Limb (tissue), 2 donors: Measurements from ENCODE around the gene POM121C.
"Not testable (repeated sequence)": the region's sequence is repeated elsewhere in the genome, so short reads cannot be mapped to it uniquely, and the experiment has no call there.

Experiments
- DNase-seq, 2 donors: peaks; one replicate each; pipeline ENCODE4 v3.0.0-alpha.2; 2016; ENCODE audit errors: extremely low spot score in 2 of 2

The POM121C gene

GRCh38 chr7:75485979-75486643 is at the start of gene POM121C:
Gene POM121C (minus strand): TSS chr7:75486299. CDS start chr7:75441496, 44,803 bp downstream.
- peak; percentile 86 to 91 for DNase-seq

GRCh38 chr7:75534727-75535307 is 48.7 kb upstream of the POM121C start:
- no peak for DNase-seq

DNA sequence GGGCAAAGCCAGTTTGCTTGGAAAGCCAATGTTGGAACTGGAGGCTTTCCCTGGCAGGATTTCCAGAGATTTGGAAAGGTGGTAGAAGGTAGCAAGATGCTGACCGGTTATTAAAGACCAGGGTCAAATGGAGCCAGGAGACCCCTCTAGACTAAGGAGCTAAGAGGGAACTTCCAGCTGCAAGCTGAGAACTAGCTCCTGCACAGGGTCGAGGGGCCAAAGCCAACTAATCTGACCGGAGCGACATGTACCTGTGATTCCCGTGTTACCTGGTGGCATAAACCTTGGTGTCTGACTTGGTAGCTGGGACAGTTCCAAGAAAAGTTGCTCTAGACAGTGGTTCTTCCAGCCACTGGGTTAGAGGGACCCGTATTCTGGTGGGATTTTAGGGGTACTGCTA is 47.8 kb upstream of the POM121C start:
- DNase-seq: no peak

GRCh38 chr7:75532639-75533038 is 46.5 kb upstream of the POM121C start:
- no peak for DNase-seq

GRCh38 chr7:75531359-75531821 is 45.3 kb upstream of the POM121C start:
- DNase-seq: no peak

DNA sequence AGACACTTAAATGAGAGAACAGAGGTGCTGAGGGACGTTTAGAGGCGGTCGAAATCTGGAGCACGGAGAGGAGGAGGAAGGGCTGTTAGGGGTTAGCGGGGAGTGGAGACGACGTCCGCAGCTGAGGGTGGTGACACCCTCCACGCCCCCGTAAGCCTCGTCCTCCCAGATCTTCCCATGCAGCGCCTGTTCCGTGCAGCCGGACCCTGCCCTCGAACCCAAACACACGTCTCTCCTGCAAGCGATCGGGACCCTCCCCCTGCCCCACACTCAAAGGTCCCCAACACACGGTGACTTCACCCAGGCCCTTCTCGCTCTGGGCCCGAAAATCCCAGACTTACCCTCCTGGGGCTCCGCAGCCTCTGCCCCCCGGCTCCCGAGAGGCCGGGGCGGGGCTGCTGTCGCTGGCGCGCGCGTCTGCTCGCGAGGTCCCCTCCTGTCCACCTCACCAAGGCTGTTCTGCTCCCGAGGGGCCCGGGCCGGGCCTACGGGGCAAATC is 41.2 kb upstream of the POM121C start:
- peak in 1 of 2 donors; percentile 41 for DNase-seq

- not testable (repeated sequence) for DNase-seq
Measured at GRCh38 chr7:75521727-75522126, 35.6 kb upstream of the POM121C start.

GRCh38 chr7:75518842-75519241 is 32.7 kb upstream of the POM121C start:
- not testable (repeated sequence) for DNase-seq

DNA sequence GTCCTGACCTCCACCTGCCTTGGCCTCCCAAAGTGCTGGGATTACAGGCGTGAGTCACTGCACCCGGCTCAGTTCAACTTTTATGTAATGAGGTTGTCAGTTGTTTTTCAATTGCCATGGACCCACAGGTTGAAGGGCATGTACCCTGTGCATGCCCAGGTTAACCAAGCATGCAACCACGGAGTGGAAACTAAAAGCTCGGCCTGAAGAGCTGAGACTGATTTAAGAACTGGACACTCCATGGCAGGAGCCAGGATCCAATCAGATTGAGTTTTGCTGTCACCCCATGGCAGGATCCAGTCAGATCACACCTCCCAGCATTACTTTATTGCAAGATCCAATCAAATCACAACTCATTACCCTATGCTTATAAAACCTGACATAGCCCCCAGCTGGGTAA is 22.9 kb upstream of the POM121C start:
- DNase-seq: not testable (repeated sequence)

DNA sequence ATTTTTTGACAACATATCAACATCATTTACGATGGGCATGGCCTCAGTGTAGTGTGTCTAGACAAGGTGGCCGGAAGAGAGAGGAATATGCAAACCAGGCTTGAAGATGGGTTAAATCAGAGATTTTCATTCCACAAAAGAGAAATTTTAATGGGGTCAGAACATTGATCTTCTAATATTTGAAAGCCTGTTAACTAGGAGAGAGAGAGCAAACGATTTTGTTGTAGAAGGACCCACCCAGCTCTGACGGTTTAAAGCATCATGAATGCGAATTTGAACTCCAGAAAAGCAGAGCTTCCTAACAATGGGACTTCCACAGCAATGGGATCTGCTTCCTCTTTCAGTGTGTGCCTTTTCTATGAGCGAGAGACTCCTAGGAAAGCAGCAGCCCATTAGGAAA is 5.9 kb upstream of the POM121C start, which contains the start of gene SPDYE5:
Gene SPDYE5, plus strand, starts transcription at position 301 of the 400 bp plus-strand sequence. CDS start 1,728 bp downstream, outside the sequence.
- DNase-seq: not testable (repeated sequence)

DNA sequence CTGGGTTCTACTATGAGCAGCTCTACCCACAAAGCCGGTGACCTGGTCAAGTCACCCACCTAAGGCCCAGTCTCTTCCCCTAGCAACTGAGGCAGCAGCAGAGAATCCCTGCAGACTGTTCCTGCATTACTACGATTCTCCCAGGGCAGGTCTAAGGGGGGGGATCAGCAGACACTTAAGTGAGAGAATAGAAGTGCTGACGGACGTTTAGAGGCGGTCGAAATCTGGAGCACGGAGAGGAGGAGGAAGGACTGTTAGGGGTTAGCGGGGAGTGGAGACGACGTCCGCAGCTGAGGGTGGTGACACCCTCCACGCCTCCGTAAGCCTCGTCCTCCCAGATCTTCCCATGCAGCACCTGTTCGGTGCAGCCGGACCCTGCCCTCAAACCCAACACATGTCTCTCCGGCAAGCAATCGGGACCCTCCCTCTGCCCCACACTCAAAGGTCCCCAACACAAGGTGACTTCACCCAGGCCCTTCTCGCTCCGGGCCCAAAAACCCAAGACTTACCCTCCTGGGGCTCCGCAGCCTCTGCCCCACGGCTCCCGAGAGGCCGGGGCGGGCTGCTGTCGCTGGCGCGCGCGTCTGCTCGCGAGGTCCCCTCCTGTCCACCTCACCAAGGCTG is 632 bp downstream of the POM121C start:
- DNase-seq: peak in 1 of 2 donors; percentile 35

DNA sequence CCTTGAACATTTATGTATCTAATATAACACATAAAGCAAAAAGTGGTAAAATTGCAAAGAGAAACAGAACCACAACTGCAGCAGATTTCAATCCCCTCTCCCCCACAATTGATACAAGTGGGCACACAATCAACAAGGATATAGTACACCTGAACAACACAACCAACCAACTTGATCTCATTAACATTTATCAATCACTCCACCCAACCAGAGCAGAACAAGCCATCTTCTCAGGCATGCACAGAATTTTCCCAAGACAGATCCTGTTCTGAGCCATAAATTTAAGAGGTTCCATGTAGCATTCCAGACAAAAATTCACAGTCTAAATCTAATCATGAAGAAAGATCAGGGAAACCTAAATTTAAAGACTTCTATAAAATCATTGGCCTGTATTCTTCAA is 5.8 kb downstream of the POM121C start:
- not testable (repeated sequence) for DNase-seq

GRCh38 chr7:75477457-75477856 is 8.6 kb downstream of the POM121C start:
- DNase-seq: not testable (repeated sequence)

DNA sequence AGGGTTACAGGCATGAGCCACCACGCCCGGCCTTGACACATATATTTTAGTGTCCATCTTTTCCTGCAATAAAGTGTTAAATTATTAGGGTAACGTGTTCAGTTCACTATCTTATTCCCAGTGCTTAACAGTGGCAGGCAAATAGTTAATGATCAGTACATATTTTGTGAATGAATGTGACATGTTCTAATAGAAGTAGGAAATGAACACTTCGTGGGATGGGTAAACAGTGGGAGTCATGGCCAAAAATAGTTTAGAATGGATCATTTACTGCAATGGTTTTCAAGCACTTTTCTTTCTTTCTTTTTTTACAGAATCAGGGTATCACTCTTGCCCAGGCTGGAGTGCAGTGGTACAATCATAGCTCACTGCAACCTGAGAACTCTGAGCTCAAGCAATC is 15.9 kb downstream of the POM121C start:
- DNase-seq: not testable (repeated sequence)

- not testable (repeated sequence) for DNase-seq
Measured at GRCh38 chr7:75460541-75460940, 25.6 kb downstream of the POM121C start.

DNA sequence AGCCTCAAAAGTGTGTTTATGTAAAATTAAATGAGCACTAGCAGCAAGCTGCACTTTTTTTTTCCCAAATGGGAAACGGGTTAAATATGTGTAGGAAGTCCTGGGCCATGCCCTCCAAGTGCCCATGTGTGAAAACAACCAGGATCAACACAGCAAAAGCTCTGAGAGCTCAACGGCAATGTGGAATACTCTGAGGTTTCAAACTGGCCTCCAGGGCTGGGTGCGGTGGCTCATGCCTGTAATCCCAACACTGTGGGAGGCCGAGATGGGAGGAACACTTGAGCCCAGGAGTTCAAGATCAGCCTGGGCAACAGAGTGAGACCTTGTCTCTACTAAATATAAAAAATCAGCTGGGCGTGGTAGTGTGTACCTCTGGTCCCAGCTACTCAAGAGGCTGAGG is 28.1 kb downstream of the POM121C start:
- DNase-seq: not testable (repeated sequence)

DNA sequence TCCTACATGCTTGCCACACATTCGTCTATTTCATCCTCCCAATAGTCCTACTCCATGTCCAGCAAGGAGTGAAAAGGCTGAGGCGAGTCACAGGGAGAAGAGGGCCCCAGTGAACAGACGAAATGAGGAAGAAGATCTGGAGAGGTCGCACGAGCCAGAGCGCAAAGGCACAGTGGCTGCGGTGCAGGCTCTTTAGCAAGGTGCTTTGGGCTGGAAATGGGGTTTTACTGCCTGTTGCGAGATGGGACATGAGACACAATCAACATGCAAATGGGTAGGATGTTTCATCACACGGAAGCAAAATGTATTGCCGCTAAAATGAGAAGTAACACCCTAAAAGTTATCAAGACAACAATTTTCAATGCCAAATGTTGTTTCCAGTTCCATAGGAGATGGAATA is 29.7 kb downstream of the POM121C start:
- not testable (repeated sequence) for DNase-seq

DNA sequence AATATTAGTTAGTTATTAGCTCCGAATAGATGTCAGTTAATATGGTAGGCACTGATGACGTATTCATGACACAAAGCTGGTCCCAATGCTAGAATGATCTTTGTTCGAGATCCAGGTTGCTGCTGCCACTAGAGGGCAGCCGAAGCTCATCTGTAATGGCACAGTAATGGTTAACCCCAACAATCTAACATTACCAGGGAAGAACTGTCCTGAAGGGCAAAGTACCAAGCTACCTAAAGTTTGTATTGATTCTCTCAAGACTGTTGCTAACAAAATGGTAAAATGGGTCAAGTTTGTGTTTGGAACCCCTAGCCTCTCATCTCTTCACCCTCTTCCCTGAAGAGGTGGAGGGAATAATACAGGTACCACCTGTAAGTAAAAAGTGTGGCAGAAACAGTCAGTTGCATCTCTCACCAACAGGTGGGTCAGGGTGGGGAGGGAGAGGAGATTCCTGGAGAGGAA is 33.6 kb downstream of the POM121C start:
- DNase-seq: not testable (repeated sequence)

GRCh38 chr7:75449946-75450345 is 36.2 kb downstream of the POM121C start:
- DNase-seq: not testable (repeated sequence)

DNA sequence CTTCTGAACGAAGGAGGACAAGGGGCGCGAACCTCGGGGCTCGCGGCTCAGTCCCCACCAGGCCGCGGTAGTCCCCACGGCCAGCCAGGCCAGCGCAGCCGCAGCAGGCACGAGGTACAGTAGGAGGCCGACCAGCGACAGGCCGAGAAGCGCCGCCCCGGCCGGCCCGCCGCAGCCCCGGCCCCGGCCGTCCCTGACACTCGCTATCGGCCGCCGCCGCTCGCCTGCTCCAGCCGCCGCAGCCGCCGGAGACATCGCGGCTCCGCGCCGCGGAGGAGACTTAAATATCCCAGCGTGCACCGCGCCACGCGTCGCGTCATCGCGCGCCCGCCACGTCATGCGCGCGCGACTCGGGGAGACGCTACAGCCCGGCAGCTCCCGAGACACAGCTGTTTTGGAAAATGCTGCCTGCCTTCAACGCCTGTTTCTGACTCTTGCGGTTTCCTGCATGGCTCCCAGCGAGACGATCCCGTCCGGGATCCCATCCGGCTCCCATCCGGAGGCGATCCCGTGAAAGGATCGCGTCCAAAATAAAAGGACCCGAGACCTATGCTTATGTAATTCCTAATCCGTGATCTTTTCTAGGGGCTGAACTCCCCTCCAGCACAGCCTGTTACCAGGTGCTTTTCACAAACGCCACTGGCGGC is 43.5 kb downstream of the POM121C start:
- DNase-seq: peak; percentile 2 to 58

DNA sequence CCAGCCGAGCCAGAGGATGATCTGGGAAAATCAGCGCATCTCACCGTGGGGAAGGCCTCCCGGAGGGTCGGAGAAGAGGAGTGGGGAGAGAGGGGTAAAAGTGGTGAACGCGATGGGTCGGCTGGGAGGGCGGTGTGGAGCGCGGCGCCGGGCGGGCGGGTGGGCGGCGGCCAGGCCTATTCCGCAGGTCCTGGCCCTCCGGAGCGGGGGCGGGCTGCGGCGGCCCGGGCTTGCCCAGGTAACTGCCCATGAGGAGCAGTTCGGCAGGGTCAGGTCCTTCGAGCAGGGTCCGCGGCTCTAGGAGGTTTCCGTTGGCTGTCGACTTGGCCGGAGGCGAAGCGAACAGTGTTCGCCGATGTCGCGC is 44.0 kb downstream of the POM121C start:
- DNase-seq: not testable (repeated sequence)

GRCh38 chr7:75439000-75439399 is 47.1 kb downstream of the POM121C start:
- not testable (repeated sequence) for DNase-seq
